Tibial nerve (tissue), 4 donors: ENCODE data around the gene TGFB1. TPM values are rescaled to one million over a fixed set of nuclear protein-coding genes. Genes with fewer than 3 reads are reported as not detected.

Source experiments
- DNase-seq, 2 donors: peaks; one replicate each; pipeline ENCODE4 v3.0.0-alpha.2; 2019; ENCODE audit warnings: low spot score in 2 of 2
- H3K27ac ChIP-seq, 4 donors: fragments of 200-600 bp; sonication (generic) in 3 of 4; one replicate each; pipeline ENCODE4 v1.5.1; 2017 to 2019; ENCODE audit warnings: mild to moderate bottlenecking in 1 of 4
- H3K27me3 ChIP-seq, 2 donors: fragments of 200-600 bp; sonication (generic) in 1 of 2; one replicate each; pipeline versions ENCODE4 v1.5.1 to v1.6.0; 2017 to 2019
- H3K36me3 ChIP-seq, 3 donors: fragments of 200-600 bp; sonication (generic); one replicate each; pipeline ENCODE4 v1.5.1; 2018 to 2019
- H3K4me1 ChIP-seq, 4 donors: fragments of 200-600 bp; sonication (generic) in 3 of 4; one replicate each; pipeline ENCODE4 v1.5.1; 2017 to 2019
- H3K4me3 ChIP-seq, 4 donors: fragments of 200-600 bp; sonication (generic) in 3 of 4; one replicate each; pipeline ENCODE4 v1.5.1; 2017 to 2019; ENCODE audit warnings: mild to moderate bottlenecking in 1 of 4, moderate library complexity in 1 of 4
- H3K9me3 ChIP-seq, 4 donors: fragments of 200-600 bp; sonication (generic) in 3 of 4; one replicate each; pipeline ENCODE4 v1.5.1; 2017 to 2019
- CTCF ChIP-seq, 5 experiments: fragments of 200-600 bp in 3 of 5; fragments of 450-650 bp in 2 of 5; sonication (generic) in 3 of 5; IDR thresholded peaks; one replicate each; pipeline ENCODE4 v1.5.1; 2016 to 2019; ENCODE audit warnings: antibody characterized with exemption in 5 of 5, mild to moderate bottlenecking in 3 of 5, moderate library complexity in 2 of 5
- EP300 ChIP-seq, 2 donors: sonication (generic); formaldehyde crosslinking; IDR thresholded peaks; one replicate each; pipeline ENCODE4 v1.6.1; 2017; ENCODE audit warnings: antibody characterized with exemption in 2 of 2, mild to moderate bottlenecking in 1 of 2
- POLR2A ChIP-seq, 2 donors: fragments of 450-650 bp; IDR thresholded peaks; one replicate each; pipeline ENCODE4 v1.6.1; 2017; ENCODE audit warnings: antibody characterized with exemption in 2 of 2, mild to moderate bottlenecking in 2 of 2, moderate library complexity in 2 of 2
- WGBS, 2 donors: methylation state at CpG; one replicate each; pipeline ENCODE4 v1.1.5; 2018; 5-methylcytosine and 5-hydroxymethylcytosine counted together
- total RNA-seq, 4 donors: library from RNA; depleted of rRNA; stranded (reverse); fragments of >200 nt; gene quantifications; one replicate each; pipeline ENCODE4 v1.1.0, GENCODE V29; 2016

The TGFB1 gene
- 10 to 100 TPM; 14.6 to 31.8 (median 23.9) TPM for total RNA-seq

DNA sequence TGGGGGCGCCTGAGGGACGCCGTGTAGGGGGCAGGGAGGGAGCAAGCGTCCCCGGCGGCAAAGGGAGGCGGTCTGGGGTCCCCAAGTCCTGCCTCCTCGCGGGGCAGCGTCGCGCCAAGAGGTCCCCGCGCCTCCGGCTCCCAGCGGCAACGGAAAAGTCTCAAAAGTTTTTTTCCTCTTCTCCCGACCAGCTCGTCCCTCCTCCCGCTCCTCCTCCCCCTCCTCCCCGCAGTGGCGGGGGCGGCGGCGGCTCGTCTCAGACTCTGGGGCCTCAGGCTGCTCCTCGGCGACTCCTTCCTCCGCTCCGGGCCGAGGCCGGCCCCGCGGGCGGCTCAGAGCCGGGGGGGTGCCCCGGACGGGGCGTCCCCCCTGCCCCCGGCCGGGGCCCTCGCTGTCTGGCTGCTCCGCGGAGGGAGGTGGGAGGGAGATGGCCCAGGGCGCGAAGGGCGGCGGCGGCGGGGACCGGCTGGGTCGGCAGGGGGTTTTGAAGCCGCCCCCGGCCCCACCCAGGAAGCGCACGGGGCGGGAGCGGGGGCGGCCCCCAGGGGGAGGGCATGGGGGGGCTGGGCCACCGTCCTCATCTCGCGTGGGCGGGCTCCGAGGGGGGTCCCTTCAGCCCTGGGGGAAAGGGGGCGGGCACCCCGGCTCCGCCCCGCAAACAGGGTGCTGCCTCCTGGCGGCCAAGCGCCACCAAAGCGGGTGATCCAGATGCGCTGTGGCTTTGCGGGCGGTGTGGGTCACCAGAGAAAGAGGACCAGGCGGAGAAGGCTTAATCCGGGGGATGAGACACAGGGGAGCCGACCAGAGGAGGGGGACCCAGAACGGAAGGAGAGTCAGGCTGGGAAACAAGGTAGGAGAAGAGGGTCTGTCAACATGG lies at the start of gene TGFB1:
Gene TGFB1 (minus strand): TSS at position 457 of the 877 bp plus-strand sequence. CDS start 878 bp downstream, outside the sequence.
- H3K4me1 ChIP-seq: peaks cover 0 to 52% (median 3%) of the 10 kb centered on the region in 4 donors
- H3K9me3 ChIP-seq: no peaks in the 10 kb centered on the region
- WGBS, 2 donors: 1% methylated on average over 46 to 55 of the region's 78 CpGs
- H3K27me3 ChIP-seq: no peaks in the 10 kb centered on the region
- peak; percentile 72 to 79 for DNase-seq
- peak; percentile 89 to 94 (median 93) for TF ChIP-seq CTCF (IDR thresholded peaks at IDR 0.05)
- TF ChIP-seq POLR2A (IDR thresholded peaks at IDR 0.05): peak in 1 of 2 donors; percentile 51
- peak in 1 of 2 donors; percentile 53 for TF ChIP-seq EP300 (IDR thresholded peaks at IDR 0.05)
- H3K4me3 ChIP-seq: peak within 1 kb of the TSS; percentile 60 to 88 (median 76)
- H3K36me3 ChIP-seq: no peaks in the 10 kb centered on the region
- peak within 1 kb of the TSS; percentile 64 to 94 (median 80) for H3K27ac ChIP-seq

DNA sequence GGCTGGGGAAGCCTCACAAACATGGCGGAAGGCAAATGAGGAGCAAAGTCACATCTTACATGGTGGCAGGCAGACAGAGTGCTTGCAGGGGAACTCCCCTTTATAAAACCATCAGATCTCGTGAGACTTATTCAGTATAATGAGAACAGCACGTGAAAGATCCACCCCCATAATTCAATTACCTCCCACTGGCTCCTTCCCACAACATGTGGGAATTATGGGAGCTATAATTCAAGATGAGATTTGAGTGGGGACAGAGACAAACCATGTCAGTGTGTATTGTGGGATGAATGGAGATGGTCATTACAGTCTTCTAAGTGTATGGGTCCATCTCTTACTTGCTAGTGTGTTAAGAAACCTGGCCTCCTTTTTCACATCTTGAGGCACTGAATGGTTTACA lies 48.3 kb upstream of the TGFB1 start:
- Histone ChIP-seq H3K27me3 (no peaks in the 10 kb centered on the region), H3K27ac (no peak overlapping the region), H3K36me3 (peaks cover 0 to 23% (median 0%) of the 10 kb centered on the region in 3 donors), H3K4me1 (peaks cover 0 to 70% (median 13%) of the 10 kb centered on the region in 4 donors), H3K9me3 (no peaks in the 10 kb centered on the region), H3K4me3 (no peak overlapping the region)
- no peak for TF ChIP-seq CTCF (IDR thresholded peaks at IDR 0.05)
- no peak for TF ChIP-seq POLR2A (IDR thresholded peaks at IDR 0.05)
- 46 to 52% methylated on average over 3 of the region's 3 CpGs for WGBS, 2 donors
- DNase-seq: no peak

GRCh38 chr19:41401483-41401882 lies 47.8 kb upstream of the TGFB1 start:
- peaks cover 0 to 70% (median 18%) of the 10 kb centered on the region in 4 donors for H3K4me1 ChIP-seq
- DNase-seq: no peak
- TF ChIP-seq POLR2A (IDR thresholded peaks at IDR 0.05) (no peak), CTCF (IDR thresholded peaks at IDR 0.05) (no peak), EP300 (IDR thresholded peaks at IDR 0.05) (no peak)
- H3K9me3 ChIP-seq: no peaks in the 10 kb centered on the region
- H3K4me3 ChIP-seq: no peak overlapping the region
- 68 to 80% methylated on average over 4 of the region's 4 CpGs for WGBS, 2 donors
- H3K36me3 ChIP-seq: peaks cover 0 to 23% (median 0%) of the 10 kb centered on the region in 3 donors
- no peak overlapping the region for H3K27ac ChIP-seq
- no peaks in the 10 kb centered on the region for H3K27me3 ChIP-seq

- Histone ChIP-seq H3K27ac (no peak overlapping the region), H3K27me3 (no peaks in the 10 kb centered on the region), H3K36me3 (peaks cover 0 to 19% (median 0%) of the 10 kb centered on the region in 3 donors), H3K9me3 (no peaks in the 10 kb centered on the region), H3K4me1 (peaks cover 0 to 69% (median 23%) of the 10 kb centered on the region in 4 donors), H3K4me3 (no peak overlapping the region)
- 80 to 91% methylated on average over 2 of the region's 2 CpGs for WGBS, 2 donors
- DNase-seq: no peak
- TF ChIP-seq CTCF (IDR thresholded peaks at IDR 0.05): no peak
- TF ChIP-seq POLR2A (IDR thresholded peaks at IDR 0.05): no peak
- TF ChIP-seq EP300 (IDR thresholded peaks at IDR 0.05): no peak
These were observed 45.8 kb upstream of the TGFB1 start for GRCh38 chr19:41399525-41399924.

GRCh38 chr19:41399091-41399490 lies 45.4 kb upstream of the TGFB1 start:
- H3K4me3 ChIP-seq: peak overlapping the region in 1 of 4 donors; percentile 96
- no peaks in the 10 kb centered on the region for H3K9me3 ChIP-seq
- 84 to 94% methylated on average over 3 of the region's 3 CpGs for WGBS, 2 donors
- TF ChIP-seq POLR2A (IDR thresholded peaks at IDR 0.05) (no peak), EP300 (IDR thresholded peaks at IDR 0.05) (no peak), CTCF (IDR thresholded peaks at IDR 0.05) (no peak)
- peak overlapping the region in 1 of 4 donors; percentile 97 for H3K27ac ChIP-seq
- DNase-seq: no peak
- H3K27me3 ChIP-seq: no peaks in the 10 kb centered on the region
- H3K4me1 ChIP-seq: peaks cover 0 to 69% (median 23%) of the 10 kb centered on the region in 4 donors
- H3K36me3 ChIP-seq: peaks cover 0 to 19% (median 0%) of the 10 kb centered on the region in 3 donors
